GM12864 (cell line): ENCODE data around the gene CEP63.
"Not testable (repeated sequence)": the region's sequence is repeated elsewhere in the genome, so short reads cannot be mapped to it uniquely, and the experiment has no call there.

Source experiments
- DNase-seq: peaks from one replicate; pipeline ENCODE4 v3.0.0-alpha.2; 2011; ENCODE audit warnings: low read depth
- H3K4me3 ChIP-seq: 2 replicates; pipeline ENCODE4 v1.5.1; 2011; ENCODE audit warnings: mild to moderate bottlenecking, low read depth, low read length, control low read depth
- TF ChIP-seq, protein P1 (sequence below): IDR thresholded peaks from 2 replicates; pipeline ENCODE4 v1.5.1; 2011; ENCODE audit warnings: low read depth, mild to moderate bottlenecking, moderate library complexity, low read length, control low read depth, inconsistent platforms; ENCODE audit errors: missing control alignments

CEP63 gene

DNA sequence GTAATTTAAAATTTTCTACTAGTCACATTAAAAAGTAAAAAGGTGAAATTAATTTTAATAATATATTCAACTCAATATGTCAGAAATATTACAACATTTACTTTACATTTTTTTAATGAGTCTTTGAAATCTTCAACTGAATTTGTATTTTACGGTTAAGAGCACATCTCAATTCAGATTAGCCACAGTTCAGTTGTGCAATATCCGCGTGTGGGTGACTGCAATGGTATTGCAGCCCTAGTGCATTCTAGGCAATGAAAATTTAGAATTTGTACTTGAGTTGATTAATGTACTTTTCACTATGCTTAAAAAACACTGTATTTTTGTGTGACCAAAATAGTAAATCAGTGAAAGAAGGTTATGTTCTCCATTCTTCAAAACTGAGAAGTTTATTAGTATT, 57.3 kb downstream of the CEP63 start:
- TF ChIP-seq, protein P1, sequence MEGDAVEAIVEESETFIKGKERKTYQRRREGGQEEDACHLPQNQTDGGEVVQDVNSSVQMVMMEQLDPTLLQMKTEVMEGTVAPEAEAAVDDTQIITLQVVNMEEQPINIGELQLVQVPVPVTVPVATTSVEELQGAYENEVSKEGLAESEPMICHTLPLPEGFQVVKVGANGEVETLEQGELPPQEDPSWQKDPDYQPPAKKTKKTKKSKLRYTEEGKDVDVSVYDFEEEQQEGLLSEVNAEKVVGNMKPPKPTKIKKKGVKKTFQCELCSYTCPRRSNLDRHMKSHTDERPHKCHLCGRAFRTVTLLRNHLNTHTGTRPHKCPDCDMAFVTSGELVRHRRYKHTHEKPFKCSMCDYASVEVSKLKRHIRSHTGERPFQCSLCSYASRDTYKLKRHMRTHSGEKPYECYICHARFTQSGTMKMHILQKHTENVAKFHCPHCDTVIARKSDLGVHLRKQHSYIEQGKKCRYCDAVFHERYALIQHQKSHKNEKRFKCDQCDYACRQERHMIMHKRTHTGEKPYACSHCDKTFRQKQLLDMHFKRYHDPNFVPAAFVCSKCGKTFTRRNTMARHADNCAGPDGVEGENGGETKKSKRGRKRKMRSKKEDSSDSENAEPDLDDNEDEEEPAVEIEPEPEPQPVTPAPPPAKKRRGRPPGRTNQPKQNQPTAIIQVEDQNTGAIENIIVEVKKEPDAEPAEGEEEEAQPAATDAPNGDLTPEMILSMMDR = no peak
- no peak for DNase-seq
- no peak overlapping the region for H3K4me3 ChIP-seq

DNA sequence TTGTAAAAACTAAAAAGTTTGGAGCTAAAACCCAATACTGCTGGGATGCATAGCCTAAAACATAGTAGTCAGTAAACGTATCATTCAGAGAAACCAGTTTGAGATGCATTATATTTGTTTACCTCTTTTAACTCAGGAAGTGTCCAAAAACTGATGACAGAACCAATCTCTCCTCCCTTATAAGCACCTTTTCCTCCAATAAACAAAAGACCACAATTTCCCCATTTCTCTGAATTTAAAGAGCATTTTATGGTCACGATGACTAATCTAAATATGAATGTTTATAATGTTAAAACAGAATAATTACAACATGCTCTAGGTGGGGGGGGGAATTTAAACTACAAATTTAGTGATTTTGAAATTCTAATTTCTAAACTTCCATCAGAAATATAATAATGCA, 58.5 kb downstream of the CEP63 start:
- no peak overlapping the region for H3K4me3 ChIP-seq
- DNase-seq = no peak
- TF ChIP-seq, protein P1 = no peak

DNA sequence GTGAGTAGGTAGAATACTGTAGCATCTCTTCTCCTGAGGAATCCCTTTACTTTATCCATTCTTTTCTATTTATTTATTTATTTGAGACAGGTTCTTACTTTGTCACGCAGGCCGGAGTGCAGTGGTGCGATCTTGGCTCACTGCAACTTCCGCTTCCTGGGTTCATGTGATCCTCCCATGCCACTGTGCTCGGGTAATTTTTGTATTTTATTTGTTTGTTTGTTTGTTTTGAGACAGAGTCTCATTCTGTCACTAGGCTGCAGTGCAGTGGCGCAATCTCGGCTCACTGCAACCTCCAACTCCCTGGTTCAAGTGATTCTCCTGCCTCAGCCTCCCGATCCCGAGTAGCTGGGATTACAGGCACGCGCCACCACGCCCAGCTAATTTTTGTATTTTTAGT, 58.9 kb downstream of the CEP63 start:
- not testable (repeated sequence) for DNase-seq, H3K4me3 ChIP-seq

DNA sequence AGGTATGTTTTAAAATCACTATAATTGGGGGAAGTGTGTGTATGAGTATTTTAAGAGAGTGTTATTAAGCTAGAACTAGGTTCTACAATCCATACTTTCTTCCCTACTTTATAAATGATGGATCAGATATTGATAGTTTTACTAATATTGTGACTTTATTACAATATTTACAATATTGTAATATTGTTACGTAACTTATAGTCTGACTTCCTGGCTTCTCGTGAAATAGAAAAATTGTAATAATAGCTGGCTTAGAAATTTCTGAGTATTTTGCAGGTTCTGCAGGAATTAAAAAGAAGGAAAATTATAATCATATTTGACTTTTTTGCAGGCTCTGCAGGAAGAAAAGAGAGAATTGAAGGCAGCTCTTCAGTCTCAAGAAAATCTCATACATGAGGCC, 60.0 kb downstream of the CEP63 start:
- no peak overlapping the region for H3K4me3 ChIP-seq
- TF ChIP-seq, protein P1 = no peak
- no peak for DNase-seq

DNA sequence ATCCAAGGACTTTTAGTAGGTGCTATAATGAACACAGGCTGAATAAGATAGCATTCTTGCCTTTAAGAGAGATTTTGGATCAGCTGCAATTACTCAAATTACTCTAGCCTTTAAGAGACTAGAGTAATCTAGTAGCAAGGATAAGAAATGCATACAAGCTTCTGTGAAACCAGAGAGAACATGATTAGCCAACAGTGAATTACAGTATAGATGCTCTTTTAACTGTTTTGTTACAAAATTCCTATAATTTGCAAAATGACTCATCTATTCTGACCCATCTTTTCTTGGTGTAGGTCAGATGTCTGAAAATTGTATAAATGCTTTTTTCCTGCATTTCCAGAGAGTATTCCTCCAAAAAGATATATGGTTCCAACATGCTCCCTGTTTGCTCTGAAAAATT, 66.9 kb downstream of the CEP63 start:
- TF ChIP-seq, protein P1 = no peak
- no peak for DNase-seq
- no peak overlapping the region for H3K4me3 ChIP-seq

DNA sequence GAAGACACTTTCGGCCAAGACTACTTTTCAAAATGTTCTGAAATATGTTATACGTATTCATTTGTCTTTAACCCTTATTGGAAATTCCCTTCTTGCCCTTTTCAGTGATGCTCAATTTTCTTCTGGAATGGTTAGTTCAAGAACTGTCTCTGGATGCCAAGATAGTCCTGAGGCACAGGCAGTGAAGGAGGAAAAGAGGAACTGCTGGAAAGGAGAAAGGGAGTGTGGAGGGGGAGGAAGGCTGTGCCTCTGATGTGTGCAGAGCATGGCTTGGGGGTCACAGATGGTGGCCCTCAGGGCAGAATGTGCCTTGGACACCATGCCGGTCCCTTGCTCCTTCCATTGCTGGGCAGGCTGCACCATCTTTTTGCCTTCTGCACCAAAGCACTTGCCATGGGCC, 73.7 kb downstream of the CEP63 start:
- TF ChIP-seq, protein P1 = no peak
- DNase-seq = no peak
- no peak overlapping the region for H3K4me3 ChIP-seq

DNA sequence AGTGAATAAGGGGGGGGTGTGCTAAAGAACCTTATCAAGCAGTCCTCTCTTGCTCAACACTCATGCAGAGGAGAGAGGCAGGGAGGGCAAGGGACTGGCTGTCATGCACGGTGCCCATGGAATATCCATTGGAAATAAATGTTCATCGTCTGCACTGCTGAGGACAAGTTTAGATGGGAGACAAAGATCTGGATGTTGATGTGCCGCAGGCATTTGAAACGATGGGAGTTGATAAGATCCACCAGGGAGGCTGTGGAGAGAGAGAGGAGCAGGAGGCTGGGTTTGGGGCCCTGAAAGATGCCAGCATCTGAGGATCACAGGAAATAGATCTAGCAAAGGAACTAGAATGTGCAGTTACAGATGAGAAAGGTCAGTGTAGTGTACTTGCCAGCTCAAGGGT, 76.2 kb downstream of the CEP63 start:
- H3K4me3 ChIP-seq = no peak overlapping the region
- TF ChIP-seq, protein P1 = no peak
- no peak for DNase-seq

DNA sequence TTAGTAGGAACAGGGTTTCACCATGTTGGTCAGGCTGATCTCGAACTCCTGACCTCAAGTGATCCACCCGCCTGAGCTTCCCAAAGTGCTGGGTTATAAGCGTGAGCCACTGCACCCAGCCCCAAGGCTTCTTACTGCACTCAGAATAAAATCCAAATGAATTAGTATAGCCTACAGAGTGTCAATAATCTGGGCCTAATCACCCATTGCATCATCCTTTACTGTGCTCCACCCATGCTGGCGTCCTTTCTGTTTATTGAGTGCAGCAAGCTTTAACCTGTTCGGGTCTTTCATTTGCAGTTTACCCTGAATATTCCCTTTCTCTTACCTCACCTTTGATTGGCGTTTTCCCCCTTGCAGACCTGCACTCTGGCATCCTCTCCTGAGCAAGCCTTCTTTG, 77.7 kb downstream of the CEP63 start:
- no peak overlapping the region for H3K4me3 ChIP-seq
- TF ChIP-seq, protein P1 = no peak
- no peak for DNase-seq
